8988T (cell line): ENCODE results near the gene UBE2O.

Source experiments
- DNase-seq: peaks from one replicate; pipeline ENCODE4 v3.0.0; 2011

Gene UBE2O

GRCh38 chr17:76452660-76453430 lies at the start of gene UBE2O:
Gene UBE2O (minus strand): TSS chr17:76453152. CDS start chr17:76453141, 11 bp downstream.
- peak; percentile 75 for DNase-seq

GRCh38 chr17:76501827-76502307 lies 48.9 kb upstream of the UBE2O start:
- no peak for DNase-seq

GRCh38 chr17:76501018-76501826 lies 48.3 kb upstream of the UBE2O start, which contains the start of gene RHBDF2:
Gene RHBDF2 (minus strand): TSS chr17:76501423. CDS start chr17:76481524, 19,899 bp downstream.
- DNase-seq, result peak; percentile 91

GRCh38 chr17:76500747-76501017 lies 47.7 kb upstream of the UBE2O start:
- DNase-seq, result no peak

- DNase-seq, result no peak
These were observed 47.3 kb upstream of the UBE2O start for GRCh38 chr17:76500074-76500746.

- DNase-seq, result peak; percentile 48
These were observed 46.3 kb upstream of the UBE2O start for GRCh38 chr17:76499267-76499667.

GRCh38 chr17:76498876-76499251 lies 45.9 kb upstream of the UBE2O start:
- no peak for DNase-seq

GRCh38 chr17:76497979-76498875 lies 45.3 kb upstream of the UBE2O start:
- DNase-seq, result peak; percentile 65

- no peak for DNase-seq
These were observed 44.7 kb upstream of the UBE2O start for GRCh38 chr17:76497699-76497978.

- DNase-seq, result no peak
These were observed 43.5 kb upstream of the UBE2O start for GRCh38 chr17:76496464-76496863.

- DNase-seq, result no peak
These were observed 42.9 kb upstream of the UBE2O start for GRCh38 chr17:76495663-76496400.

- no peak for DNase-seq
These were observed 40.7 kb upstream of the UBE2O start for GRCh38 chr17:76493505-76494167.

GRCh38 chr17:76492989-76493501 lies 40.1 kb upstream of the UBE2O start:
- peak; percentile 33 for DNase-seq

- DNase-seq, result no peak
These were observed 39.4 kb upstream of the UBE2O start for GRCh38 chr17:76492123-76492988.

GRCh38 chr17:76491271-76492122 lies 38.5 kb upstream of the UBE2O start:
- DNase-seq, result no peak

GRCh38 chr17:76490112-76490710 lies 37.3 kb upstream of the UBE2O start:
- DNase-seq, result no peak

GRCh38 chr17:76487451-76488192 lies 34.7 kb upstream of the UBE2O start:
- no peak for DNase-seq

GRCh38 chr17:76485569-76485968 lies 32.6 kb upstream of the UBE2O start:
- no peak for DNase-seq
